Psoas muscle (tissue), 8 donors: ENCODE data around the gene CARD14. TPM values are rescaled to one million over a fixed set of nuclear protein-coding genes. Genes with fewer than 3 reads are reported as not detected.

Experiments used
- ATAC-seq, 4 donors: fragments of 200-7000 bp; cut with Tn5 transposase; one replicate each; pipeline ENCODE4 v1.9.1; 2020; ENCODE audit warnings: moderate library complexity in 3 of 4, mild to moderate bottlenecking in 2 of 4
- DNase-seq, 2 donors: peaks; one replicate each; pipeline ENCODE4 v3.0.0-alpha.2; 2020
- H3K27ac ChIP-seq: fragments of 200-600 bp; one replicate; pipeline ENCODE4 v1.8.0; 2022
- H3K27me3 ChIP-seq, 3 donors: fragments of 200-600 bp in 1 of 3; one replicate each; pipeline versions ENCODE4 v1.6.1 to v1.8.0; 2013 to 2022; ENCODE audit warnings: low read length in 2 of 3, mild to moderate bottlenecking in 2 of 3, moderate library complexity in 1 of 3; ENCODE audit not compliant: insufficient read depth in 3 of 3
- H3K36me3 ChIP-seq, 2 donors: fragments of 200-600 bp in 1 of 2; one replicate each; pipeline versions ENCODE4 v1.6.1 to v1.8.0; 2013 to 2022; ENCODE audit warnings: low read depth in 1 of 2, mild to moderate bottlenecking in 1 of 2, moderate library complexity in 1 of 2; ENCODE audit not compliant: insufficient read depth in 1 of 2
- H3K4me1 ChIP-seq: fragments of 200-600 bp; one replicate; pipeline ENCODE4 v1.8.0; 2022
- H3K4me3 ChIP-seq: fragments of 200-600 bp; one replicate; pipeline ENCODE4 v1.8.0; 2022; ENCODE audit warnings: mild to moderate bottlenecking
- H3K9me3 ChIP-seq: fragments of 200-600 bp; one replicate; pipeline ENCODE4 v1.8.0; 2022
- WGBS, 3 donors: extraction: QIAGEN DNeasy Blood & Tissue Kit; methylation state at CpG; one replicate each; pipeline versions ENCODE4 v1.1.6 to v1.1.7; 2013; 5-methylcytosine and 5-hydroxymethylcytosine counted together
- intact Hi-C, 2 donors: fragments of 100-400 bp; cut with DNase I; formaldehyde crosslinking; loops; one replicate each; pipeline versions ENCODE4 v1.11.0 to v1.14.2; 2022
- polyA plus RNA-seq, 3 donors: library from polyadenylated mRNA; stranded (reverse); fragments of 200-250 nt; gene quantifications; one replicate each; pipeline ENCODE4 v1.2.3, GENCODE V29; 2013
- total RNA-seq, 4 donors: library from RNA; stranded (reverse); fragmentation: NEBNext Ultra II Directional in 2 of 4; extraction: Animal tissue kit (Norgen Biotek cat#: 25700) in 2 of 4; gene quantifications; one replicate each; pipeline versions ENCODE4 v1.2.1 to v1.2.4, GENCODE V29; 2021 to 2023
- TF ChIP-seq, protein P1 (sequence below): fragments of 200-600 bp; IDR thresholded peaks from one replicate; pipeline ENCODE4 v1.8.0; 2022; ENCODE audit warnings: antibody characterized with exemption
- donor health status: healthy with polysubstance abuse.
- donor health status: DM: no; HTN: no; CAD: no; lungs with moderate emphysema.
- donor health status: Bipolar disorder and iron deficiency.
- donor health status: healthy.
- donor health status: DM: yes; HTN: yes; CAD: no.
- donor health status: DM: no; HTN: no; CAD: no.
- donor health status: DM: no; HTN: no; CAD: no.
- donor health status: DM: yes; HTN: yes; CAD: no.

The CARD14 gene
- total and polyA plus RNA-seq, 7 donors = 0.05 to 0.32 (median 0.06) TPM; not detected in 4

GRCh38 chr17:80210348-80211108, 40.7 kb downstream of the CARD14 start:
- Histone ChIP-seq H3K27ac (no peak overlapping the region), H3K27me3 (no peaks in the 10 kb centered on the region), H3K4me1 (no peaks in the 10 kb centered on the region), H3K4me3 (no peak overlapping the region), H3K9me3 (no peaks in the 10 kb centered on the region), H3K36me3 (peaks cover 4 to 72% of the 10 kb centered on the region in 2 donors)
- intact Hi-C loops = no loop called here
- 94% methylated on average over 42 to 47 of the region's 47 CpGs for WGBS, 3 donors
- ATAC-seq (no peak), DNase-seq (no peak)
- TF ChIP-seq, protein P1, sequence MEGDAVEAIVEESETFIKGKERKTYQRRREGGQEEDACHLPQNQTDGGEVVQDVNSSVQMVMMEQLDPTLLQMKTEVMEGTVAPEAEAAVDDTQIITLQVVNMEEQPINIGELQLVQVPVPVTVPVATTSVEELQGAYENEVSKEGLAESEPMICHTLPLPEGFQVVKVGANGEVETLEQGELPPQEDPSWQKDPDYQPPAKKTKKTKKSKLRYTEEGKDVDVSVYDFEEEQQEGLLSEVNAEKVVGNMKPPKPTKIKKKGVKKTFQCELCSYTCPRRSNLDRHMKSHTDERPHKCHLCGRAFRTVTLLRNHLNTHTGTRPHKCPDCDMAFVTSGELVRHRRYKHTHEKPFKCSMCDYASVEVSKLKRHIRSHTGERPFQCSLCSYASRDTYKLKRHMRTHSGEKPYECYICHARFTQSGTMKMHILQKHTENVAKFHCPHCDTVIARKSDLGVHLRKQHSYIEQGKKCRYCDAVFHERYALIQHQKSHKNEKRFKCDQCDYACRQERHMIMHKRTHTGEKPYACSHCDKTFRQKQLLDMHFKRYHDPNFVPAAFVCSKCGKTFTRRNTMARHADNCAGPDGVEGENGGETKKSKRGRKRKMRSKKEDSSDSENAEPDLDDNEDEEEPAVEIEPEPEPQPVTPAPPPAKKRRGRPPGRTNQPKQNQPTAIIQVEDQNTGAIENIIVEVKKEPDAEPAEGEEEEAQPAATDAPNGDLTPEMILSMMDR = no peak

GRCh38 chr17:80212109-80212508, 42.3 kb downstream of the CARD14 start:
- TF ChIP-seq, protein P1 = no peak
- no peak for ATAC-seq

GRCh38 chr17:80212511-80212910, 42.7 kb downstream of the CARD14 start:
- ATAC-seq = no peak
- no peaks in the 10 kb centered on the region for H3K9me3 ChIP-seq
- no peak overlapping the region for H3K27ac ChIP-seq
- no peak overlapping the region for H3K4me3 ChIP-seq
- TF ChIP-seq, protein P1 = no peak
- 83 to 85% (median 84%) methylated on average over 12 of the region's 12 CpGs for WGBS, 3 donors
- intact Hi-C loops = no loop called here
- peaks cover 4 to 91% of the 10 kb centered on the region in 2 donors for H3K36me3 ChIP-seq
- H3K4me1 ChIP-seq = no peaks in the 10 kb centered on the region
- H3K27me3 ChIP-seq = no peaks in the 10 kb centered on the region
- no peak for DNase-seq

More at GRCh38 chr17:80212109-80212508, 42.3 kb downstream of the CARD14 start:
- Histone ChIP-seq H3K27me3 (no peaks in the 10 kb centered on the region), H3K4me3 (no peak overlapping the region), H3K36me3 (peaks cover 4 to 87% of the 10 kb centered on the region in 2 donors), H3K4me1 (no peaks in the 10 kb centered on the region), H3K9me3 (no peaks in the 10 kb centered on the region), H3K27ac (no peak overlapping the region)
- no peak for DNase-seq
- intact Hi-C loops = no loop called here
- WGBS, 3 donors = 88 to 91% (median 91%) methylated on average over 22 of the region's 22 CpGs

GRCh38 chr17:80212962-80213642, 43.3 kb downstream of the CARD14 start:
- Histone ChIP-seq H3K36me3 (peaks cover 4 to 95% of the 10 kb centered on the region in 2 donors), H3K9me3 (no peaks in the 10 kb centered on the region), H3K4me3 (no peak overlapping the region), H3K27me3 (no peaks in the 10 kb centered on the region), H3K27ac (no peak overlapping the region), H3K4me1 (no peaks in the 10 kb centered on the region)
- DNase-seq (no peak), ATAC-seq (no peak)
- intact Hi-C loops = no loop called here
- TF ChIP-seq, protein P1 = no peak
- WGBS, 3 donors = 86 to 92% (median 91%) methylated on average over 19 of the region's 19 CpGs
